ENCODE measurements around the gene ADGRA1.

- TF ChIP-seq POLR2AphosphoS5 (IDR thresholded peaks at IDR 0.05; ENCODE audit: insufficient read depth, low read depth, low read length) (no peak), CTCF (IDR thresholded peaks at IDR 0.05; ENCODE audit: extremely low read depth in 1 of 2, insufficient read depth in 1 of 2, low read depth in 1 of 2, low read length in 2 of 2) (no peak)
Observed at GRCh38 chr10:133131734-133132472, 44.2 kb downstream of the ADGRA1 start.
